PC-3 (cell line): ENCODE results near the gene CPT1A. TPM values are rescaled to one million over a fixed set of nuclear protein-coding genes. Genes with fewer than 3 reads are reported as not detected.

Experiments used
- ATAC-seq: fragments of 200-7000 bp; cut with Tn5 transposase; 2 replicates; pipeline ENCODE4 v1.9.1; 2020; ENCODE audit warnings: mild to moderate bottlenecking, moderate library complexity
- BruUV-seq: library from RNA; stranded (reverse); fragments of 400-500 nt; replicated peaks from 2 replicates; lab custom pipeline; 2021; lab: Mats Ljungman, UMichigan
- CTCF ChIA-PET: fragments of 300-600 bp; sonication (Branson Sonifier 250); formaldehyde crosslinking; loops from one replicate; lab custom pipeline; 2022; ENCODE audit warnings: antibody characterized with exemption; lab: Charles Lee
- POLR2A ChIA-PET: fragments of 300-600 bp; sonication (Branson Sonifier 250); formaldehyde crosslinking; loops from one replicate; lab custom pipeline; 2022; ENCODE audit warnings: antibody characterized with exemption; ENCODE audit not compliant: unreplicated experiment; lab: Charles Lee
- DNase-seq: peaks from one replicate; pipeline ENCODE4 v3.0.0-alpha.2; 2015
- H2AFZ ChIP-seq: fragments of 300-600 bp; sonication (generic); 2 replicates; pipeline ENCODE4 v1.6.0; 2016; ENCODE audit warnings: antibody characterized with exemption, low read length
- H3F3A ChIP-seq: fragments of 300-600 bp; sonication (generic); one replicate; pipeline ENCODE4 v1.6.0; 2017; ENCODE audit warnings: antibody characterized with exemption, low read length, control low read depth, mild to moderate bottlenecking; ENCODE audit not compliant: unreplicated experiment
- H3K27ac ChIP-seq: fragments of 300-600 bp; sonication (generic); 2 replicates; pipeline ENCODE4 v1.5.1; 2016; ENCODE audit warnings: mild to moderate bottlenecking, low read length
- H3K27me3 ChIP-seq: fragments of 300-600 bp; sonication (generic); 2 replicates; pipeline ENCODE4 v1.6.1; 2016; ENCODE audit warnings: low read length, mixed read lengths
- H3K36me3 ChIP-seq: fragments of 300-600 bp; sonication (generic); 2 replicates; pipeline ENCODE4 v1.6.1; 2016; ENCODE audit warnings: low read depth, mixed run types, low read length, mixed read lengths
- H3K4me1 ChIP-seq: fragments of 300-600 bp; sonication (generic); 2 replicates; pipeline ENCODE4 v1.5.1; 2016; ENCODE audit warnings: low read length; ENCODE audit not compliant: insufficient read depth
- H3K4me2 ChIP-seq: fragments of 300-600 bp; sonication (generic); 2 replicates; pipeline ENCODE4 v1.6.0; 2016; ENCODE audit warnings: low read length
- H3K4me3 ChIP-seq: fragments of 300-600 bp; sonication (generic); 2 replicates; pipeline ENCODE4 v1.5.1; 2016; ENCODE audit warnings: mild to moderate bottlenecking, low read length, mixed read lengths
- H3K79me2 ChIP-seq: fragments of 300-600 bp; sonication (generic); 2 replicates; pipeline ENCODE4 v1.6.1; 2017; ENCODE audit warnings: low read length, mixed read lengths
- H3K9ac ChIP-seq: fragments of 300-600 bp; sonication (generic); 2 replicates; pipeline ENCODE4 v1.6.0; 2016; ENCODE audit warnings: mild to moderate bottlenecking, low read length
- H3K9me2 ChIP-seq: fragments of 300-600 bp; sonication (generic); replicated peaks from 2 replicates; pipeline ENCODE4 v1.6.1; 2016; ENCODE audit warnings: mixed run types, low read length, mixed read lengths
- H3K9me3 ChIP-seq: fragments of 300-600 bp; sonication (generic); 2 replicates; pipeline ENCODE4 v1.6.1; 2016; ENCODE audit warnings: low read length, mixed read lengths
- H4K20me1 ChIP-seq: fragments of 300-600 bp; sonication (generic); 2 replicates; pipeline ENCODE4 v1.6.1; 2016; ENCODE audit warnings: low read length, mixed read lengths
- EZH2 ChIP-seq: fragments of 300-600 bp; sonication (generic); IDR thresholded peaks from one replicate; pipeline ENCODE4 v1.6.1; 2017; ENCODE audit warnings: antibody characterized with exemption, mild to moderate bottlenecking, low read length; ENCODE audit not compliant: unreplicated experiment
- EZH2phosphoT487 ChIP-seq: fragments of 300-600 bp; sonication (generic); IDR thresholded peaks from 2 replicates; pipeline ENCODE4 v1.6.1; 2018; ENCODE audit warnings: mild to moderate bottlenecking, antibody characterized with exemption, low read length, borderline replicate concordance
- intact Hi-C: fragments of 100-400 bp; cut with micrococcal nuclease; formaldehyde crosslinking; loops from 2 replicates; pipeline ENCODE4 v1.9.0; 2023
- total RNA-seq: library from RNA; depleted of rRNA; stranded (reverse); fragments of >200 nt; gene quantifications from 2 replicates; pipeline ENCODE4 v1.2.3, GENCODE V29; 2014
- TF ChIP-seq, protein P1 (sequence below): fragments of 300-600 bp; sonication (generic); conservative IDR thresholded peaks from 2 replicates; pipeline ENCODE4 v1.5.1; 2017; ENCODE audit warnings: antibody characterized with exemption, low read depth, mild to moderate bottlenecking, low read length

CPT1A gene
- total RNA-seq, 1 experiment from 2014 or later = 38.1 TPM

DNA sequence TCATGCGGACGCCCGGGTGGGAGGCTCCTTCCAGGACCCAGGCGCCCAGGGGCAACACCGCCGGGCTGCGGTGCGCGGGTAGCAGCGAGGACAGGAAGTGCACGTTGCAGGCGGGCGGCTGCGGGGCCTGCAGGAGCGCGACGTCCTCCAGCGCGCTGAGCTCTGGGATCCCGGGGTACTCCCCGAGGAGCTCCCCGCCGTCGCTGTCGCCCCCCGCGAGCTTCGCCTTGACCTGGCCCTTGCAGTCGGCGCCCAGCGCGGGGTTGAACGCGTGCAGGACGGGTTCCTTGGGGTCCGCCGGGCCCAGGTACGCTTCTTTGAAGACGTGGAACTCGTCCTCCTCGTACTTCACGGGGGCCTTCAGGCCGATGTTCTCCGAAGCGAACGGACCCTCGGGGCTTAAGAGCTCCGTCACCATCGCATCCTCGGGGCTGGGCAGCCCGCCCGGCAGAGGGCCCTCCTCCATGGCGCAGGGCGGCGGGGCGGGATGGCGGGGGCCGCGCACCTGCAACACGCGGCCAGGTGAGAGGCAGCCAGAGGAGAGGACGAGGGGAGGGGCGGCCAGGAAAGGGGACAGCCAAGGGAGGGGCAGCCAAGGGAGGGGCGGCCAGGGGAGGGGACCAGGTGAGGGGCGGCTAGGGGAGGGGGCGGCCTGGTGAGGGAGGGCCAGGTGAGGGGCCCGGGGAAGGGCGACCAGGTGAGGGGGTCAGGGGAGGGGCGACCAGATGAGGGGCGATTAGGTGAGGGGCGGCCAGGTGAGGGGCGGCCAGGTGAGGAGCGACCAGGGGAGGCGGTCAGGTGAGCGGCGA lies 91.3 kb downstream of the CPT1A start:
- H2AFZ ChIP-seq = no peak overlapping the region
- intact Hi-C loops = no loop called here
- BruUV-seq = no TSS peak
- H3K4me2 ChIP-seq = peak overlapping the region; percentile 54
- H3F3A ChIP-seq = no peaks in the 10 kb centered on the region
- no peak overlapping the region for H3K27ac ChIP-seq
- H3K9me3 ChIP-seq = no peaks in the 10 kb centered on the region
- DNase-seq (no peak), ATAC-seq (no peak)
- POLR2A ChIA-PET = no interaction called here
- CTCF ChIA-PET = no interaction called here
- no peak overlapping the region for H3K9ac ChIP-seq
- H4K20me1 ChIP-seq = no peaks in the 10 kb centered on the region
- peaks cover 15% of the 10 kb centered on the region for H3K4me1 ChIP-seq
- H3K4me3 ChIP-seq = peak overlapping the region; percentile 69; the same call in 1 of the 2 replicates
- TF ChIP-seq, protein P1, sequence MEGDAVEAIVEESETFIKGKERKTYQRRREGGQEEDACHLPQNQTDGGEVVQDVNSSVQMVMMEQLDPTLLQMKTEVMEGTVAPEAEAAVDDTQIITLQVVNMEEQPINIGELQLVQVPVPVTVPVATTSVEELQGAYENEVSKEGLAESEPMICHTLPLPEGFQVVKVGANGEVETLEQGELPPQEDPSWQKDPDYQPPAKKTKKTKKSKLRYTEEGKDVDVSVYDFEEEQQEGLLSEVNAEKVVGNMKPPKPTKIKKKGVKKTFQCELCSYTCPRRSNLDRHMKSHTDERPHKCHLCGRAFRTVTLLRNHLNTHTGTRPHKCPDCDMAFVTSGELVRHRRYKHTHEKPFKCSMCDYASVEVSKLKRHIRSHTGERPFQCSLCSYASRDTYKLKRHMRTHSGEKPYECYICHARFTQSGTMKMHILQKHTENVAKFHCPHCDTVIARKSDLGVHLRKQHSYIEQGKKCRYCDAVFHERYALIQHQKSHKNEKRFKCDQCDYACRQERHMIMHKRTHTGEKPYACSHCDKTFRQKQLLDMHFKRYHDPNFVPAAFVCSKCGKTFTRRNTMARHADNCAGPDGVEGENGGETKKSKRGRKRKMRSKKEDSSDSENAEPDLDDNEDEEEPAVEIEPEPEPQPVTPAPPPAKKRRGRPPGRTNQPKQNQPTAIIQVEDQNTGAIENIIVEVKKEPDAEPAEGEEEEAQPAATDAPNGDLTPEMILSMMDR = no peak
- TF ChIP-seq EZH2phosphoT487 (no peak), EZH2 (no peak)
- no peaks in the 10 kb centered on the region for H3K9me2 ChIP-seq
- H3K27me3 ChIP-seq = no peaks in the 10 kb centered on the region
- H3K36me3 ChIP-seq = peaks cover 17% of the 10 kb centered on the region; the same call in 1 of the 2 replicates
- peaks cover 5% of the 10 kb centered on the region for H3K79me2 ChIP-seq

DNA sequence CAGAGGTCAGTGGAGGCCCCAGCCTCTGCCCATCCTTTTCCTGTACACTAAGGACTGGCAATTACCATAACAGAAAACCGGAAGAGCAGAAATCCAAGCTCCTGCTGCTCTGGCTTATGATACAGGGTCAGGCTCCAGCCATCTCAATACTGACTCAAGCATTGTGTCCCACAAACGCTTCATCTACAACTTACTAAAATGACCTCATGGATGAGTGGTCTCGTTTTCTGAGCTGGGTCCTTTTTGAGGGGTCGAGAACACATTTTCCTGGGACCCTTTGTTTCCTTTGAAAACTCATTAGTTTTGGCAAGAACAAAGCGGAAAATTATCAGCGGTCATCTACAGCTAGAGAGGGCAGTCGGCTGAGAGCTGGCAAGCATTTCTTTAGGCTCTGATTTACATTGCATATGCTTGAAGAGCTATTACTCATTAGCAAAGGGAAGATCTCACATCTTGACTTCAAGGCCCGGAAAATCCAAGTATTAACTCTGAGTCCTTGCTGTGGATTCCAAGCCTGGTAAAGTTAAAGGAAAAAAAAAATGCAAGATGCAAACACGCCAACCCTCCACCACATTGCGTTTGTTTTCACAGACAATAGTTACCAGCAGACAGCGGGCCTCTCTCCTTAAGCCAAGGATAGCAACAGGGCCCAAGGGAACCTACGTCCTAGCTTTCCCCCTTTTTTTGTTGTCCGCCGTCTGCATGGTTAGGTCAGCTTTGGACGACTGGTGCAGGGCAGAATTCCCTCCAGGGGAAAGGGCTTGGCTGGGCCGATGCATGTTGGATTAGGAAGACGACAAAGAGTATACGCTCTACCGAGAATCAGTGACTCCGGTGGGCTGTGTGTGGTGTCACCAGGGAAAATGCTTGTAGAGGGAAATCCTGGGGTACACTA lies 92.2 kb downstream of the CPT1A start:
- peaks cover 12% of the 10 kb centered on the region; the same call in 1 of the 2 replicates for H3K36me3 ChIP-seq
- H3K27ac ChIP-seq = no peak overlapping the region
- no peaks in the 10 kb centered on the region for H3F3A ChIP-seq
- no peaks in the 10 kb centered on the region for H3K27me3 ChIP-seq
- CTCF ChIA-PET = interaction anchor here (1.1 kb wide), 1 partner anchor 117 kb away, joined by 4 read pairs; no protein-coding TSS in a partner anchor
- ATAC-seq = no peak
- BruUV-seq = TSS peak; percentile 37
- H3K9me3 ChIP-seq = no peaks in the 10 kb centered on the region
- intact Hi-C loops = loop anchor here (5.0 kb wide), 1 partner anchor 117 kb away; no protein-coding TSS in a partner anchor
- peaks cover 5% of the 10 kb centered on the region for H3K79me2 ChIP-seq
- no peak overlapping the region for H3K4me3 ChIP-seq
- H3K4me1 ChIP-seq = peaks cover 15% of the 10 kb centered on the region
- H3K9me2 ChIP-seq = no peaks in the 10 kb centered on the region
- no peak overlapping the region for H2AFZ ChIP-seq
- DNase-seq = no peak
- H4K20me1 ChIP-seq = no peaks in the 10 kb centered on the region
- H3K4me2 ChIP-seq = peak overlapping the region; percentile 54
- TF ChIP-seq, protein P1 = no peak
- TF ChIP-seq EZH2phosphoT487 (no peak), EZH2 (no peak)
- H3K9ac ChIP-seq = no peak overlapping the region
- POLR2A ChIA-PET = interaction anchor here (0.7 kb wide), 2 partner anchors 1450 to 1915 kb away, joined by 3 to 11 read pairs; no protein-coding TSS in a partner anchor
